GM10266 (cell line): ENCODE measurements around the gene ERI3.

Source experiments
- DNase-seq: peaks from one replicate; pipeline ENCODE4 v3.0.0; 2012; ENCODE audit errors: extremely low spot score
- TF ChIP-seq, protein P1 (sequence below): IDR thresholded peaks from 2 replicates; pipeline ENCODE4 v1.5.1; 2012; ENCODE audit warnings: mild to moderate bottlenecking, low read depth; ENCODE audit not compliant: control insufficient read depth, insufficient read depth; ENCODE audit errors: missing control alignments

Gene ERI3

GRCh38 chr1:44347280-44347679 lies 7.8 kb downstream of the ERI3 start:
- TF ChIP-seq, protein P1, sequence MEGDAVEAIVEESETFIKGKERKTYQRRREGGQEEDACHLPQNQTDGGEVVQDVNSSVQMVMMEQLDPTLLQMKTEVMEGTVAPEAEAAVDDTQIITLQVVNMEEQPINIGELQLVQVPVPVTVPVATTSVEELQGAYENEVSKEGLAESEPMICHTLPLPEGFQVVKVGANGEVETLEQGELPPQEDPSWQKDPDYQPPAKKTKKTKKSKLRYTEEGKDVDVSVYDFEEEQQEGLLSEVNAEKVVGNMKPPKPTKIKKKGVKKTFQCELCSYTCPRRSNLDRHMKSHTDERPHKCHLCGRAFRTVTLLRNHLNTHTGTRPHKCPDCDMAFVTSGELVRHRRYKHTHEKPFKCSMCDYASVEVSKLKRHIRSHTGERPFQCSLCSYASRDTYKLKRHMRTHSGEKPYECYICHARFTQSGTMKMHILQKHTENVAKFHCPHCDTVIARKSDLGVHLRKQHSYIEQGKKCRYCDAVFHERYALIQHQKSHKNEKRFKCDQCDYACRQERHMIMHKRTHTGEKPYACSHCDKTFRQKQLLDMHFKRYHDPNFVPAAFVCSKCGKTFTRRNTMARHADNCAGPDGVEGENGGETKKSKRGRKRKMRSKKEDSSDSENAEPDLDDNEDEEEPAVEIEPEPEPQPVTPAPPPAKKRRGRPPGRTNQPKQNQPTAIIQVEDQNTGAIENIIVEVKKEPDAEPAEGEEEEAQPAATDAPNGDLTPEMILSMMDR = no peak
- DNase-seq = no peak

GRCh38 chr1:44346878-44347277 lies 8.2 kb downstream of the ERI3 start:
- DNase-seq = no peak
- TF ChIP-seq, protein P1 = no peak

DNA sequence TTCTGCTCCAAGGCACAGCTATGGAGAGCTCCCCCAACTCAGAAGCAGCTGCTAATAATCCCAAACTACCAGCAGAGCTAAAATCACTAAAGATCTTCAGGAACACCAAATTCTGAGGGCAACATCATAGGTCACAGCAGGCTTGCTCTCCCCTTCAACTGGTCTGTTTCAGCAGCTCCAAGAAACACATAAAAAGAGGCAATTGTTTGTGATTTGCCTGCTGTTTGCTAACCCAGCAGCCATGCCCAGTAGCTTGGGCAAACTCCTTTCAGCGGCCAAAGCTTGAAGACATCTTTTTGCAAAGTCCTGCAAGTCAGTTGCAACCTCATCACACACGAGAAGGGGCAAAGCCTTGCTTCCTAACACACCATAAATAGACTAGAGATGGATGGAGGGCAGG lies 8.9 kb downstream of the ERI3 start:
- TF ChIP-seq, protein P1 = no peak
- no peak for DNase-seq

- DNase-seq = no peak
- TF ChIP-seq, protein P1 = no peak
These were observed 9.8 kb downstream of the ERI3 start for GRCh38 chr1:44345187-44345775.

GRCh38 chr1:44339731-44340130 lies 15.3 kb downstream of the ERI3 start:
- TF ChIP-seq, protein P1 = no peak
- DNase-seq = no peak

DNA sequence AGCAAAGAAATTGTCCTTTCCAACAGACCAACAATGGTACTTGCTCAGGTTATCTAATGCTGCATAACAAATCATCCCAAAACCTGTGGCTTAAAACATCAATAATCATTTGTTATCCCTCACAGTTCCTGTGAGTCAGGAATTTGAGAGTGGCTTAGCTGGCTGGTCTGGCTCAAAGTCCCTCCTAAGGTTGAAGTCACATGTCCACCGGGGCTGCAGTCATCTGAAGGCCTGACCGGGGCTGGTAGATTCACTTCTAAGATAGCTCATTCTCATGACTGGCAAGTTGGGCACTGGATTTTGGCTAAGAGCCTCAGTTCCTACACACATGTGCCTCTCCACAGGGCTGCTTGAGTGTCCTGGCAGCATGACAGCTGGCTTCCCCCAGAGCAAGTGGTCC lies 16.9 kb downstream of the ERI3 start:
- TF ChIP-seq, protein P1 = no peak
- no peak for DNase-seq

DNA sequence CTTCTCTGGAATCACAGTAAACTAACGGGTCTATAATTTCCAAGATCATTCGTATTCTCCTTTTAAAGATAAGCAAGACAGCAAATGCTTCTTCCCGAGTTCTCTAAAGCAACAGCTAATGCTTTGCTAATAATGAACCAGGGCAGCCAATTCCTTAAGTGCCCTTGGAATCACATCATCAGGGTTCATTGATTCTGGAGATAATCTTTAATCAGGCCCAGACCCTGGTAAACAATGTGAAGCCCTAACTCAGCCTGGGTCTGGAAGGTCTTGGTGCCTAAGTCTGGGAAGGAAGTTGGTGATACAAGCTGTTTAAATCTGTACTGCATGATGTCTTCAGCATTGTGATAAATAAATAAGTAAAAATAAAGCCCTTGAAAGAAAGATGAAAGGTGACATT lies 18.4 kb downstream of the ERI3 start:
- no peak for DNase-seq
- TF ChIP-seq, protein P1 = no peak
